NT2/D1 (cell line): ENCODE data around the gene KHDC1L.
"Not testable (repeated sequence)": the region's sequence is repeated elsewhere in the genome, so short reads cannot be mapped to it uniquely, and the experiment has no call there.

ENCODE experiments used
- DNase-seq: peaks from one replicate; pipeline ENCODE4 v3.0.0-alpha.2; 2011; ENCODE audit warnings: low read depth, low spot score
- H3K27me3 ChIP-seq: 2 replicates; pipeline ENCODE4 v1.6.0; 2011; ENCODE audit warnings: mild to moderate bottlenecking; ENCODE audit not compliant: insufficient read length, insufficient read depth
- H3K36me3 ChIP-seq: 2 replicates; pipeline ENCODE4 v1.6.1; 2011; ENCODE audit warnings: mild to moderate bottlenecking, low read length, mixed read lengths; ENCODE audit not compliant: insufficient read depth, insufficient read length
- H3K4me1 ChIP-seq: 2 replicates; pipeline ENCODE4 v1.5.1; 2011; ENCODE audit not compliant: insufficient read depth, insufficient read length
- H3K4me3 ChIP-seq: 2 replicates; pipeline ENCODE4 v1.5.1; 2011; ENCODE audit warnings: low read depth; ENCODE audit not compliant: insufficient read length
- H3K9ac ChIP-seq: 2 replicates; pipeline ENCODE4 v1.6.0; 2011; ENCODE audit warnings: low read depth; ENCODE audit not compliant: insufficient read length
- H3K9me3 ChIP-seq: 2 replicates; pipeline ENCODE4 v1.5.1; 2011; ENCODE audit warnings: mild to moderate bottlenecking, low read length; ENCODE audit not compliant: insufficient read depth
- SUZ12 ChIP-seq: IDR thresholded peaks from 2 replicates; pipeline ENCODE4 v1.6.1; 2011; ENCODE audit not compliant: insufficient read length, insufficient read depth; ENCODE audit errors: extremely low read depth
- YY1 ChIP-seq: IDR thresholded peaks from 2 replicates; pipeline ENCODE4 v1.6.1; 2011; ENCODE audit not compliant: insufficient read length, insufficient read depth
- ZNF274 ChIP-seq: IDR thresholded peaks from 2 replicates; pipeline ENCODE4 v1.6.1; 2011; ENCODE audit warnings: mild to moderate bottlenecking, low read depth, low read length

KHDC1L gene

GRCh38 chr6:73252703-73253102 lies 27.4 kb upstream of the KHDC1L start:
- no peak overlapping the region for H3K9ac ChIP-seq
- H3K9me3 ChIP-seq, result no peaks in the 10 kb centered on the region
- DNase-seq, result no peak
- H3K4me3 ChIP-seq, result no peak overlapping the region
- TF ChIP-seq SUZ12, result no peak
- TF ChIP-seq YY1, result no peak
- no peak for TF ChIP-seq ZNF274
- no peaks in the 10 kb centered on the region for H3K36me3 ChIP-seq
- no peaks in the 10 kb centered on the region for H3K4me1 ChIP-seq
- no peaks in the 10 kb centered on the region for H3K27me3 ChIP-seq

DNA sequence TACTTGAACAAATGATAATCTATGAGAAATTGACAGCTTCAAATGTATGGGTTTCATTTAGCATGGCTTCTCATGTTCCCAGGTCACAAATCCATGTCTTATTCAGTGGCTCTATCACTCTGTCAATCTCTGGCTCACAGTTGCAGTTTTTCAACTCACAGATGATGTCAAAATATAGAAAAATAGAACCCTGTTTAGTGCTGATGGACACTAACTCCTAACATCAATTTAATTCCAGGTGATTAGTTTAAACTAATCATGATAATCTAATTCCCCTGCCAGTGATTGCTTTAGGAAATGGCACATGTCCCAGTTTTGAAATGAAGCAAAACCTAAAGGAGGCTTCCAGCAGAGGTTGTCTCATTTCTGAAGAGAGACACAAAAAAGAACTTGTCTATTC lies 24.7 kb upstream of the KHDC1L start:
- no peak overlapping the region for H3K4me3 ChIP-seq

GRCh38 chr6:73248192-73248903 lies 23.1 kb upstream of the KHDC1L start:
- no peaks in the 10 kb centered on the region for H3K27me3 ChIP-seq
- no peak overlapping the region for H3K9ac ChIP-seq
- no peaks in the 10 kb centered on the region for H3K4me1 ChIP-seq
- H3K9me3 ChIP-seq, result no peaks in the 10 kb centered on the region
- TF ChIP-seq ZNF274, result no peak
- no peak for TF ChIP-seq YY1
- no peak for TF ChIP-seq SUZ12
- no peak overlapping the region for H3K4me3 ChIP-seq
- DNase-seq, result no peak
- H3K36me3 ChIP-seq, result no peaks in the 10 kb centered on the region

More for the DNA sequence above, 24.7 kb upstream of the KHDC1L start:
- H3K27me3 ChIP-seq, result no peaks in the 10 kb centered on the region
- H3K4me1 ChIP-seq, result no peaks in the 10 kb centered on the region
- no peaks in the 10 kb centered on the region for H3K36me3 ChIP-seq
- TF ChIP-seq YY1 (no peak), ZNF274 (no peak), SUZ12 (no peak)
- no peak for DNase-seq
- no peak overlapping the region for H3K9ac ChIP-seq
- H3K9me3 ChIP-seq, result no peaks in the 10 kb centered on the region

DNA sequence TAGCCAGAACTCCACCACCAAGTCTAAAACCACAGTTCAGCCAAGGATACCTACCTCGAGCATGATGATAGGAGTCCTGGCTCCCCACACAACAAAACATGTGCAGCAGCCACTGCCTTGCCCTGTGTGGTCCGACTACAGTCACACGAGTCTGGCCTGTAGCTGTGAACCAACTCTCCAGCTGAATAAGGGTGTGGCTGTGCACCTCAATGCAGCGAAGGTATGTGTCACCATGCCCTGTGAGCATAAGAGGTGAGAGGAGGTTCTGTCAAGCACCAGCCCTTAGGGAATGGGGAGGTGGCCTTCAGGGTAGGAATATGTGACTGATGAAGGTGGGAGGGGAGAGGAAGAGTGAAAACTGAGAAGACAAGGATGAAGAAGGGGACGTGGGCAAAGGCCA lies 16.7 kb upstream of the KHDC1L start:
- no peaks in the 10 kb centered on the region for H3K36me3 ChIP-seq

DNA sequence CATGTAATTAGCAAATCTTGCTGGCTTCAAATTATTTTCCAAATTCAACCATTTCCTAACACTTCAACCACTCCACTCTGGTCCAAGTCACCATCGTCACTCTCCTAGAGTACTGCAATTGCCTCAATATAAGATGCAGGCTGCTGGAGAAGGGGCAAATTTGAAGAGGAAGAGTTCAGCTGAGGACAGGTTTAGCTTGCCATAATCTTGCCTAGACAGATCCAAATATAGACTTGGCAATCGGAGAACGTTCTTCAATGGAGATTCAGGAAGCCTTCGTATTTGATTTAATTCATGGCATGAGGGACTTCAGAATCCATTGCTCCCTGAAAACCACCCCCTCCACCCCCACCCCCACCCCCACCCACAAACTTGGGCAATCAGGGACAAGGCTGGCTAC lies 15.4 kb upstream of the KHDC1L start:
- Histone ChIP-seq H3K9me3 (no peaks in the 10 kb centered on the region), H3K9ac (no peak overlapping the region), H3K4me1 (no peaks in the 10 kb centered on the region), H3K4me3 (no peak overlapping the region), H3K36me3 (no peaks in the 10 kb centered on the region), H3K27me3 (no peaks in the 10 kb centered on the region)
- no peak for DNase-seq
- no peak for TF ChIP-seq ZNF274
- TF ChIP-seq YY1, result no peak
- TF ChIP-seq SUZ12, result no peak

More for the DNA sequence above, 16.7 kb upstream of the KHDC1L start:
- Histone ChIP-seq H3K9me3 (no peaks in the 10 kb centered on the region), H3K4me1 (no peaks in the 10 kb centered on the region), H3K4me3 (no peak overlapping the region), H3K27me3 (no peaks in the 10 kb centered on the region), H3K9ac (no peak overlapping the region)
- DNase-seq, result no peak
- no peak for TF ChIP-seq ZNF274
- no peak for TF ChIP-seq SUZ12
- TF ChIP-seq YY1, result no peak

DNA sequence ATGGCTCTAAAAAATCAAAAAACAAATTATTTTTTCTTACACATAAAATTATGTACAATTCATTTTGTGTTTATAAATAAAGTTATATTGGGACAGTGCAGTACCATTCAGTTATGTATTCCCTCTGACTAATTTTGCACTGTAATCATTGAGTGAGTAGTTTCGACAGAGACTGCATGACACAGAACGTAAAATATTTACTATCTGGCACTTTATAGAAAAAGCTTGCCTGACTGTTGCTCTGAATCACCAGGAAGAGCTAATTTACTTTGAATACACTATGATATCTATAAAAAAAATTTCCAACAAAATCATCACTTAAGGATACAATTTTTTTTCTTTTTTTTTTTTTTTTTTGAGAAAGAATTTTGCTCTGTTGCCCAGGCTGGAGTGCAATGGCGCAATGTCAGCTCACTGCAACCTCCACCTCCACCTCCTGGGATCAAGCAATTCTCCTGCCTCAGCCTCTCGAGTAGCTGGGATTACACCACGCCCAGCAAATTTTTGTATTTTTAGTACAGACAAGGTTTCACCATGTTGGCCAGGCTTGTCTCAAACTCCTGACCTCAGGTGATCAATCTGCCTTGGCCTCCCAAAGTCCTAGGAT lies 11.0 kb upstream of the KHDC1L start:
- DNase-seq, result no peak
- Histone ChIP-seq H3K4me3 (no peak overlapping the region), H3K4me1 (no peaks in the 10 kb centered on the region), H3K36me3 (no peaks in the 10 kb centered on the region), H3K27me3 (no peaks in the 10 kb centered on the region), H3K9me3 (no peaks in the 10 kb centered on the region), H3K9ac (no peak overlapping the region)
- TF ChIP-seq SUZ12 (no peak), ZNF274 (no peak), YY1 (no peak)

DNA sequence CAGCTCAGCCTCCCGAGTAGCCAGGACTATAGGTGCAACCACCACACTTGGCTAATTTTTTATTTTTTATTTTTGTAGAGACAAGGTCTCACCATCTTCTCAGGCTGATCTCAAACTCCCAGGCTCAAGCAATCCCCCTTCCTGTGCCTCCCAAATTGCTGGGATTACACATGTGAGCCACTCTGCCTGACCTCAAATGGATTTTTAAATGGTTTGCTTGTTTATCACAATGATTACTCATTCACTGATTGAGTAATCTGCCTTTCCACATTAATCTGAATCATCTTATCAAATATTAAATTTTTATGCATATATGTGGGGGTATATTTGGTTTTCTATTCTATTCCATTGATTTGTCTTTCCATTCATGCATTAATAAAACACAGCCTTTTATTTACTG lies 9.4 kb upstream of the KHDC1L start:
- Histone ChIP-seq H3K9me3 (no peaks in the 10 kb centered on the region), H3K4me3 (no peak overlapping the region), H3K9ac (no peak overlapping the region), H3K4me1 (no peaks in the 10 kb centered on the region), H3K27me3 (no peaks in the 10 kb centered on the region), H3K36me3 (no peaks in the 10 kb centered on the region)
- no peak for DNase-seq
- no peak for TF ChIP-seq SUZ12
- TF ChIP-seq ZNF274, result no peak
- TF ChIP-seq YY1, result no peak

GRCh38 chr6:73233971-73234370 lies 8.7 kb upstream of the KHDC1L start:
- not testable (repeated sequence) for H3K36me3 ChIP-seq, H3K4me1 ChIP-seq, H3K27me3 ChIP-seq, DNase-seq, H3K9me3 ChIP-seq, H3K4me3 ChIP-seq, H3K9ac ChIP-seq
